Liver (tissue), 9 donors: ENCODE measurements around the gene C1orf53. TPM values are rescaled to one million over a fixed set of nuclear protein-coding genes. Genes with fewer than 3 reads are reported as not detected.

Experiments used
- DNase-seq: peaks from one replicate; pipeline ENCODE4 v3.0.0-alpha.2; 2017; ENCODE audit warnings: low spot score
- H3K27ac ChIP-seq, 2 donors: one replicate each; pipeline ENCODE4 v1.7.0; 2013; ENCODE audit warnings: inconsistent platforms in 2 of 2, low read length in 2 of 2, control low read depth in 1 of 2, low read depth in 1 of 2, mild to moderate bottlenecking in 1 of 2
- H3K27me3 ChIP-seq, 4 donors: one replicate each; pipeline versions ENCODE4 v1.6.1 to v1.7.0; 2013; ENCODE audit warnings: low read length in 3 of 4, inconsistent platforms in 1 of 4, mild to moderate bottlenecking in 1 of 4, moderate library complexity in 1 of 4; ENCODE audit not compliant: control insufficient read depth in 4 of 4, insufficient read depth in 4 of 4
- H3K36me3 ChIP-seq, 4 donors: one replicate each; pipeline versions ENCODE4 v1.6.1 to v1.7.0; 2013; ENCODE audit warnings: low read length in 3 of 4, mild to moderate bottlenecking in 3 of 4, low read depth in 1 of 4, moderate library complexity in 1 of 4; ENCODE audit not compliant: control insufficient read depth in 4 of 4, insufficient read depth in 3 of 4
- H3K4me1 ChIP-seq, 4 donors: one replicate each; pipeline versions ENCODE4 v1.6.1 to v1.7.0; 2013; ENCODE audit warnings: low read length in 3 of 4, mild to moderate bottlenecking in 3 of 4, moderate library complexity in 1 of 4; ENCODE audit not compliant: control insufficient read depth in 4 of 4, insufficient read depth in 4 of 4
- H3K4me3 ChIP-seq, 3 donors: one replicate each; pipeline versions ENCODE4 v1.6.1 to v1.7.0; 2013; ENCODE audit warnings: low read length in 3 of 3, control low read depth in 1 of 3, low read depth in 1 of 3, mild to moderate bottlenecking in 1 of 3
- H3K9ac ChIP-seq, 2 donors: one replicate each; pipeline ENCODE4 v1.7.0; 2013; ENCODE audit warnings: low read length in 2 of 2, mild to moderate bottlenecking in 2 of 2, moderate library complexity in 2 of 2, control low read depth in 1 of 2, low read depth in 1 of 2
- H3K9me3 ChIP-seq, 4 donors: one replicate each; pipeline versions ENCODE4 v1.6.1 to v1.7.0; 2013; ENCODE audit warnings: low read length in 3 of 4; ENCODE audit not compliant: control insufficient read depth in 4 of 4
- EGR1 ChIP-seq, 2 donors: IDR thresholded peaks; 2 replicates each; pipeline ENCODE4 v1.6.1; 2016 to 2018; ENCODE audit warnings: antibody characterized with exemption in 2 of 2, low read depth in 2 of 2
- FOXA1 ChIP-seq: IDR thresholded peaks from 2 replicates; pipeline ENCODE4 v1.6.1; 2016; ENCODE audit warnings: antibody characterized with exemption
- FOXA2 ChIP-seq: IDR thresholded peaks from 2 replicates; pipeline ENCODE4 v1.6.1; 2016; ENCODE audit warnings: antibody characterized with exemption
- GABPA ChIP-seq, 2 donors: IDR thresholded peaks in 1 of 2; conservative IDR thresholded peaks in 1 of 2; 2 replicates each; pipeline ENCODE4 v1.6.1; 2016; ENCODE audit warnings: antibody characterized with exemption in 2 of 2, mild to moderate bottlenecking in 1 of 2, moderate library complexity in 1 of 2
- HNF4A ChIP-seq, 2 donors: conservative IDR thresholded peaks; 2 replicates each; pipeline ENCODE4 v1.6.1; 2016; ENCODE audit warnings: antibody characterized with exemption in 2 of 2, mild to moderate bottlenecking in 2 of 2
- HNF4G ChIP-seq: IDR thresholded peaks from 2 replicates; pipeline ENCODE4 v1.6.1; 2016; ENCODE audit warnings: antibody characterized with exemption
- JUND ChIP-seq, 2 donors: IDR thresholded peaks; 2 replicates each; pipeline ENCODE4 v1.6.1; 2016; ENCODE audit warnings: antibody characterized with exemption in 2 of 2
- NR2F2 ChIP-seq: IDR thresholded peaks from 2 replicates; pipeline ENCODE4 v1.6.1; 2016; ENCODE audit warnings: antibody characterized with exemption
- RAD21 ChIP-seq, 2 donors: IDR thresholded peaks; 2 replicates each; pipeline ENCODE4 v1.6.1; 2016; ENCODE audit warnings: antibody characterized with exemption in 2 of 2, mild to moderate bottlenecking in 2 of 2
- RXRA ChIP-seq, 2 donors: IDR thresholded peaks; 2 replicates each; pipeline ENCODE4 v1.6.1; 2017 to 2018; ENCODE audit warnings: antibody characterized with exemption in 2 of 2, mild to moderate bottlenecking in 1 of 2
- SP1 ChIP-seq: IDR thresholded peaks from 2 replicates; pipeline ENCODE4 v1.6.1; 2018; ENCODE audit warnings: antibody characterized with exemption, mild to moderate bottlenecking
- TAF1 ChIP-seq: conservative IDR thresholded peaks from 2 replicates; pipeline ENCODE4 v1.6.1; 2016; ENCODE audit warnings: antibody characterized with exemption, mild to moderate bottlenecking
- YY1 ChIP-seq: IDR thresholded peaks from 2 replicates; pipeline ENCODE4 v1.6.1; 2016; ENCODE audit warnings: antibody characterized with exemption, mild to moderate bottlenecking
- WGBS: extraction: QIAGEN DNeasy Blood & Tissue Kit; methylation state at CpG from one replicate; pipeline ENCODE4 v1.1.7; 2013; 5-methylcytosine and 5-hydroxymethylcytosine counted together
- polyA plus RNA-seq, 2 donors: library from polyadenylated mRNA; stranded (reverse) in 1 of 2; unstranded in 1 of 2; fragments of 200-250 nt in 1 of 2; fragments of >200 nt in 1 of 2; fragmentation: Nextera tagmentation in 1 of 2; extraction: Ambion mirVana in 1 of 2; gene quantifications; one replicate each; pipeline versions ENCODE4 v1.2.1 to v1.2.3, GENCODE V29; 2013 to 2015
- total RNA-seq, 2 donors: library from RNA; depleted of rRNA; stranded (reverse); fragments of >200 nt; gene quantifications; one replicate each; pipeline ENCODE4 v1.2.3, GENCODE V29; 2014
- TF ChIP-seq, protein P1 (sequence below): IDR thresholded peaks from 2 replicates; pipeline ENCODE4 v1.6.1; 2016; ENCODE audit warnings: antibody characterized with exemption
- TF ChIP-seq, protein P2 (sequence below): IDR thresholded peaks from 2 replicates; pipeline ENCODE4 v1.6.1; 2016; ENCODE audit warnings: antibody characterized with exemption
- TF ChIP-seq, protein P3 (sequence below): IDR thresholded peaks from 2 replicates; pipeline ENCODE4 v1.6.1; 2016; ENCODE audit warnings: antibody characterized with exemption, mild to moderate bottlenecking
- TF ChIP-seq, protein P4 (sequence below): IDR thresholded peaks from 2 replicates; pipeline ENCODE4 v1.6.1; 2016; ENCODE audit warnings: antibody characterized with exemption
- TF ChIP-seq, protein P5 (sequence below): fragments of 150-350 bp; IDR thresholded peaks from 2 replicates; pipeline ENCODE4 v1.5.1; 2017; ENCODE audit warnings: improper control_type of control experiment, low read depth, low read length; ENCODE audit not compliant: missing input control
- donor health status: healthy.
- donor health status: healthy.
- donor health status: healthy.
- donor health status: healthy.
- donor health status: healthy.

C1orf53 gene
- total and polyA plus RNA-seq, 4 donors, result 5.5 to 20.5 (median 9.5) TPM

DNA sequence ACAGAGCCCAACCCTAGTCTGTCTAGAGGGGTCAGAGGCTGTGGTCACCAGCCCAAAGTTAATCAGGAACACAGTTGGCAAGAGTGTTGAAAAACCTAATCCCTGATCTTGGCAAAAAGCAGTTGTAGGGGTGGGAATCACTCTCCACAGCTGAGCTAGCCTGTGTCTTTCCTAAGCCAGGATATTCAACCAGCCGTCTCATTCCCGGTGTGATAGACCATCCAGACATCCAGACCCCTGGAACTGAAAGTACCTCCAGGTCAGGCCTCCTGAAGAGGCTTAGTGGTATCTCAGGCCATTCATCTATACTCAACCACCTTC, 19.6 kb downstream of the C1orf53 start:
- TF ChIP-seq RAD21 (IDR thresholded peaks at IDR 0.05) (no peak), EGR1 (IDR thresholded peaks at IDR 0.05; ENCODE audit: low read depth in 2 of 2) (no peak), RXRA (IDR thresholded peaks at IDR 0.05) (no peak), JUND (IDR thresholded peaks at IDR 0.05) (no peak), TAF1 (no peak), HNF4A (conservative IDR thresholded peaks at IDR 0.05) (no peak), FOXA1 (no peak), FOXA2 (no peak)
- TF ChIP-seq, protein P1, sequence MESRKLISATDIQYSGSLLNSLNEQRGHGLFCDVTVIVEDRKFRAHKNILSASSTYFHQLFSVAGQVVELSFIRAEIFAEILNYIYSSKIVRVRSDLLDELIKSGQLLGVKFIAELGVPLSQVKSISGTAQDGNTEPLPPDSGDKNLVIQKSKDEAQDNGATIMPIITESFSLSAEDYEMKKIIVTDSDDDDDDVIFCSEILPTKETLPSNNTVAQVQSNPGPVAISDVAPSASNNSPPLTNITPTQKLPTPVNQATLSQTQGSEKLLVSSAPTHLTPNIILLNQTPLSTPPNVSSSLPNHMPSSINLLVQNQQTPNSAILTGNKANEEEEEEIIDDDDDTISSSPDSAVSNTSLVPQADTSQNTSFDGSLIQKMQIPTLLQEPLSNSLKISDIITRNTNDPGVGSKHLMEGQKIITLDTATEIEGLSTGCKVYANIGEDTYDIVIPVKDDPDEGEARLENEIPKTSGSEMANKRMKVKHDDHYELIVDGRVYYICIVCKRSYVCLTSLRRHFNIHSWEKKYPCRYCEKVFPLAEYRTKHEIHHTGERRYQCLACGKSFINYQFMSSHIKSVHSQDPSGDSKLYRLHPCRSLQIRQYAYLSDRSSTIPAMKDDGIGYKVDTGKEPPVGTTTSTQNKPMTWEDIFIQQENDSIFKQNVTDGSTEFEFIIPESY, result no peak
- TF ChIP-seq, protein P2, sequence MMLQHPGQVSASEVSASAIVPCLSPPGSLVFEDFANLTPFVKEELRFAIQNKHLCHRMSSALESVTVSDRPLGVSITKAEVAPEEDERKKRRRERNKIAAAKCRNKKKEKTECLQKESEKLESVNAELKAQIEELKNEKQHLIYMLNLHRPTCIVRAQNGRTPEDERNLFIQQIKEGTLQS, result no peak
- peaks cover 3 to 25% (median 7%) of the 10 kb centered on the region in 4 donors for H3K27me3 ChIP-seq
- no peaks in the 10 kb centered on the region for H3K36me3 ChIP-seq
- no peak overlapping the region for H3K9ac ChIP-seq
- H3K27ac ChIP-seq, result no peak overlapping the region
- H3K4me1 ChIP-seq, result peaks cover 9 to 22% (median 15%) of the 10 kb centered on the region in 4 donors
- no peak overlapping the region for H3K4me3 ChIP-seq
- 91% methylated on average over 2 of the region's 2 CpGs for WGBS
- peaks cover 0 to 2% (median 0%) of the 10 kb centered on the region in 4 donors for H3K9me3 ChIP-seq
- no peak for DNase-seq

DNA sequence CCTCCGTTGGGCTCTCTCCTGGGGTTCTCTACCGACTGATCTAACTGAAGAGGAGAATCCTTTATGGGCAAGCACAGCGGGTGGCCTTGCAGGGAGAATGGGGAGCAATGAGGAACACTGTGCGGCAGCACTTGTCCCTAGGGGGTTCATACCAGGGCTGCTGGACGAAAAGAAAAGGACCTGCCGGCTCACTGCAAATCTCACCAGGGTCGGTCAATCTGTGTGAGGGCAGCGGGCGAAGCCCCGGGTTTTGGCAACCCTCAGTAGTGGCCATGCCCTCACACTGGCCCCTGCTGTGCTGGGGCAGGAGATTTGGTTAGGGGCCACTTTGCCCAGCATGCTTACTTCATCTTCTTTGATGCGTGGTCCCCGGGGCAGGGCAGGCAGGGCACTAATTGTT, 20.6 kb downstream of the C1orf53 start:
- H3K36me3 ChIP-seq, result no peaks in the 10 kb centered on the region
- TF ChIP-seq, protein P1, result no peak
- no peak for TF ChIP-seq JUND (IDR thresholded peaks at IDR 0.05)
- TF ChIP-seq EGR1 (IDR thresholded peaks at IDR 0.05; ENCODE audit: low read depth in 2 of 2), result no peak
- no peak for TF ChIP-seq RAD21 (IDR thresholded peaks at IDR 0.05)
- TF ChIP-seq TAF1, result no peak
- no peak for TF ChIP-seq NR2F2
- TF ChIP-seq, protein P3, sequence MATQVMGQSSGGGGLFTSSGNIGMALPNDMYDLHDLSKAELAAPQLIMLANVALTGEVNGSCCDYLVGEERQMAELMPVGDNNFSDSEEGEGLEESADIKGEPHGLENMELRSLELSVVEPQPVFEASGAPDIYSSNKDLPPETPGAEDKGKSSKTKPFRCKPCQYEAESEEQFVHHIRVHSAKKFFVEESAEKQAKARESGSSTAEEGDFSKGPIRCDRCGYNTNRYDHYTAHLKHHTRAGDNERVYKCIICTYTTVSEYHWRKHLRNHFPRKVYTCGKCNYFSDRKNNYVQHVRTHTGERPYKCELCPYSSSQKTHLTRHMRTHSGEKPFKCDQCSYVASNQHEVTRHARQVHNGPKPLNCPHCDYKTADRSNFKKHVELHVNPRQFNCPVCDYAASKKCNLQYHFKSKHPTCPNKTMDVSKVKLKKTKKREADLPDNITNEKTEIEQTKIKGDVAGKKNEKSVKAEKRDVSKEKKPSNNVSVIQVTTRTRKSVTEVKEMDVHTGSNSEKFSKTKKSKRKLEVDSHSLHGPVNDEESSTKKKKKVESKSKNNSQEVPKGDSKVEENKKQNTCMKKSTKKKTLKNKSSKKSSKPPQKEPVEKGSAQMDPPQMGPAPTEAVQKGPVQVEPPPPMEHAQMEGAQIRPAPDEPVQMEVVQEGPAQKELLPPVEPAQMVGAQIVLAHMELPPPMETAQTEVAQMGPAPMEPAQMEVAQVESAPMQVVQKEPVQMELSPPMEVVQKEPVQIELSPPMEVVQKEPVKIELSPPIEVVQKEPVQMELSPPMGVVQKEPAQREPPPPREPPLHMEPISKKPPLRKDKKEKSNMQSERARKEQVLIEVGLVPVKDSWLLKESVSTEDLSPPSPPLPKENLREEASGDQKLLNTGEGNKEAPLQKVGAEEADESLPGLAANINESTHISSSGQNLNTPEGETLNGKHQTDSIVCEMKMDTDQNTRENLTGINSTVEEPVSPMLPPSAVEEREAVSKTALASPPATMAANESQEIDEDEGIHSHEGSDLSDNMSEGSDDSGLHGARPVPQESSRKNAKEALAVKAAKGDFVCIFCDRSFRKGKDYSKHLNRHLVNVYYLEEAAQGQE, result no peak
- no peak for TF ChIP-seq RXRA (IDR thresholded peaks at IDR 0.05)
- TF ChIP-seq YY1, result no peak
- TF ChIP-seq, protein P2, result no peak
- TF ChIP-seq SP1, result no peak
- TF ChIP-seq HNF4A (conservative IDR thresholded peaks at IDR 0.05), result no peak
- TF ChIP-seq, protein P4, sequence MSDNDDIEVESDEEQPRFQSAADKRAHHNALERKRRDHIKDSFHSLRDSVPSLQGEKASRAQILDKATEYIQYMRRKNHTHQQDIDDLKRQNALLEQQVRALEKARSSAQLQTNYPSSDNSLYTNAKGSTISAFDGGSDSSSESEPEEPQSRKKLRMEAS, result no peak
- TF ChIP-seq FOXA1, result no peak
- TF ChIP-seq, protein P5, sequence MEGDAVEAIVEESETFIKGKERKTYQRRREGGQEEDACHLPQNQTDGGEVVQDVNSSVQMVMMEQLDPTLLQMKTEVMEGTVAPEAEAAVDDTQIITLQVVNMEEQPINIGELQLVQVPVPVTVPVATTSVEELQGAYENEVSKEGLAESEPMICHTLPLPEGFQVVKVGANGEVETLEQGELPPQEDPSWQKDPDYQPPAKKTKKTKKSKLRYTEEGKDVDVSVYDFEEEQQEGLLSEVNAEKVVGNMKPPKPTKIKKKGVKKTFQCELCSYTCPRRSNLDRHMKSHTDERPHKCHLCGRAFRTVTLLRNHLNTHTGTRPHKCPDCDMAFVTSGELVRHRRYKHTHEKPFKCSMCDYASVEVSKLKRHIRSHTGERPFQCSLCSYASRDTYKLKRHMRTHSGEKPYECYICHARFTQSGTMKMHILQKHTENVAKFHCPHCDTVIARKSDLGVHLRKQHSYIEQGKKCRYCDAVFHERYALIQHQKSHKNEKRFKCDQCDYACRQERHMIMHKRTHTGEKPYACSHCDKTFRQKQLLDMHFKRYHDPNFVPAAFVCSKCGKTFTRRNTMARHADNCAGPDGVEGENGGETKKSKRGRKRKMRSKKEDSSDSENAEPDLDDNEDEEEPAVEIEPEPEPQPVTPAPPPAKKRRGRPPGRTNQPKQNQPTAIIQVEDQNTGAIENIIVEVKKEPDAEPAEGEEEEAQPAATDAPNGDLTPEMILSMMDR, result no peak
- no peak for TF ChIP-seq HNF4G
- TF ChIP-seq FOXA2, result no peak
- TF ChIP-seq GABPA (IDR thresholded peaks at IDR 0.05 in 1 of 2, conservative IDR thresholded peaks at IDR 0.05 in 1 of 2), result no peak
- no peak for DNase-seq
- peaks cover 0 to 2% (median 0%) of the 10 kb centered on the region in 4 donors for H3K9me3 ChIP-seq
- H3K4me1 ChIP-seq, result peaks cover under 1 to 19% (median 12%) of the 10 kb centered on the region in 4 donors
- H3K9ac ChIP-seq, result no peak overlapping the region
- no peak overlapping the region for H3K4me3 ChIP-seq
- H3K27me3 ChIP-seq, result peaks cover 3 to 20% (median 7%) of the 10 kb centered on the region in 4 donors
- no peak overlapping the region for H3K27ac ChIP-seq
- WGBS, result 83% methylated on average over 12 of the region's 12 CpGs
